Liver (tissue), 9 donors: ENCODE results near the gene GNAT1. TPM values are rescaled to one million over a fixed set of nuclear protein-coding genes. Genes with fewer than 3 reads are reported as not detected.

ENCODE experiments used
- DNase-seq: peaks from one replicate; pipeline ENCODE4 v3.0.0-alpha.2; 2017; ENCODE audit warnings: low spot score
- H3K27ac ChIP-seq, 2 donors: one replicate each; pipeline ENCODE4 v1.7.0; 2013; ENCODE audit warnings: inconsistent platforms in 2 of 2, low read length in 2 of 2, control low read depth in 1 of 2, low read depth in 1 of 2, mild to moderate bottlenecking in 1 of 2
- H3K27me3 ChIP-seq, 4 donors: one replicate each; pipeline versions ENCODE4 v1.6.1 to v1.7.0; 2013; ENCODE audit warnings: low read length in 3 of 4, inconsistent platforms in 1 of 4, mild to moderate bottlenecking in 1 of 4, moderate library complexity in 1 of 4; ENCODE audit not compliant: control insufficient read depth in 4 of 4, insufficient read depth in 4 of 4
- H3K36me3 ChIP-seq, 4 donors: one replicate each; pipeline versions ENCODE4 v1.6.1 to v1.7.0; 2013; ENCODE audit warnings: low read length in 3 of 4, mild to moderate bottlenecking in 3 of 4, low read depth in 1 of 4, moderate library complexity in 1 of 4; ENCODE audit not compliant: control insufficient read depth in 4 of 4, insufficient read depth in 3 of 4
- H3K4me1 ChIP-seq, 4 donors: one replicate each; pipeline versions ENCODE4 v1.6.1 to v1.7.0; 2013; ENCODE audit warnings: low read length in 3 of 4, mild to moderate bottlenecking in 3 of 4, moderate library complexity in 1 of 4; ENCODE audit not compliant: control insufficient read depth in 4 of 4, insufficient read depth in 4 of 4
- H3K4me3 ChIP-seq, 3 donors: one replicate each; pipeline versions ENCODE4 v1.6.1 to v1.7.0; 2013; ENCODE audit warnings: low read length in 3 of 3, control low read depth in 1 of 3, low read depth in 1 of 3, mild to moderate bottlenecking in 1 of 3
- H3K9ac ChIP-seq, 2 donors: one replicate each; pipeline ENCODE4 v1.7.0; 2013; ENCODE audit warnings: low read length in 2 of 2, mild to moderate bottlenecking in 2 of 2, moderate library complexity in 2 of 2, control low read depth in 1 of 2, low read depth in 1 of 2
- H3K9me3 ChIP-seq, 4 donors: one replicate each; pipeline versions ENCODE4 v1.6.1 to v1.7.0; 2013; ENCODE audit warnings: low read length in 3 of 4; ENCODE audit not compliant: control insufficient read depth in 4 of 4
- ATF3 ChIP-seq: IDR thresholded peaks from 2 replicates; pipeline ENCODE4 v1.6.1; 2016; ENCODE audit warnings: antibody characterized with exemption
- CTCF ChIP-seq: fragments of 150-350 bp; IDR thresholded peaks from 2 replicates; pipeline ENCODE4 v1.5.1; 2017; ENCODE audit warnings: improper control_type of control experiment, low read depth, low read length; ENCODE audit not compliant: missing input control
- EGR1 ChIP-seq, 2 donors: IDR thresholded peaks; 2 replicates each; pipeline ENCODE4 v1.6.1; 2016 to 2018; ENCODE audit warnings: antibody characterized with exemption in 2 of 2, low read depth in 2 of 2
- FOXA1 ChIP-seq: IDR thresholded peaks from 2 replicates; pipeline ENCODE4 v1.6.1; 2016; ENCODE audit warnings: antibody characterized with exemption
- FOXA2 ChIP-seq: IDR thresholded peaks from 2 replicates; pipeline ENCODE4 v1.6.1; 2016; ENCODE audit warnings: antibody characterized with exemption
- GABPA ChIP-seq, 2 donors: IDR thresholded peaks in 1 of 2; conservative IDR thresholded peaks in 1 of 2; 2 replicates each; pipeline ENCODE4 v1.6.1; 2016; ENCODE audit warnings: antibody characterized with exemption in 2 of 2, mild to moderate bottlenecking in 1 of 2, moderate library complexity in 1 of 2
- HNF4A ChIP-seq, 2 donors: conservative IDR thresholded peaks; 2 replicates each; pipeline ENCODE4 v1.6.1; 2016; ENCODE audit warnings: antibody characterized with exemption in 2 of 2, mild to moderate bottlenecking in 2 of 2
- HNF4G ChIP-seq: IDR thresholded peaks from 2 replicates; pipeline ENCODE4 v1.6.1; 2016; ENCODE audit warnings: antibody characterized with exemption
- JUND ChIP-seq, 2 donors: IDR thresholded peaks; 2 replicates each; pipeline ENCODE4 v1.6.1; 2016; ENCODE audit warnings: antibody characterized with exemption in 2 of 2
- NR2F2 ChIP-seq: IDR thresholded peaks from 2 replicates; pipeline ENCODE4 v1.6.1; 2016; ENCODE audit warnings: antibody characterized with exemption
- RAD21 ChIP-seq, 2 donors: IDR thresholded peaks; 2 replicates each; pipeline ENCODE4 v1.6.1; 2016; ENCODE audit warnings: antibody characterized with exemption in 2 of 2, mild to moderate bottlenecking in 2 of 2
- REST ChIP-seq: IDR thresholded peaks from 2 replicates; pipeline ENCODE4 v1.6.1; 2016; ENCODE audit warnings: antibody characterized with exemption, mild to moderate bottlenecking
- RXRA ChIP-seq, 2 donors: IDR thresholded peaks; 2 replicates each; pipeline ENCODE4 v1.6.1; 2017 to 2018; ENCODE audit warnings: antibody characterized with exemption in 2 of 2, mild to moderate bottlenecking in 1 of 2
- SP1 ChIP-seq: IDR thresholded peaks from 2 replicates; pipeline ENCODE4 v1.6.1; 2018; ENCODE audit warnings: antibody characterized with exemption, mild to moderate bottlenecking
- TAF1 ChIP-seq: conservative IDR thresholded peaks from 2 replicates; pipeline ENCODE4 v1.6.1; 2016; ENCODE audit warnings: antibody characterized with exemption, mild to moderate bottlenecking
- YY1 ChIP-seq: IDR thresholded peaks from 2 replicates; pipeline ENCODE4 v1.6.1; 2016; ENCODE audit warnings: antibody characterized with exemption, mild to moderate bottlenecking
- WGBS: extraction: QIAGEN DNeasy Blood & Tissue Kit; methylation state at CpG from one replicate; pipeline ENCODE4 v1.1.7; 2013; 5-methylcytosine and 5-hydroxymethylcytosine counted together
- polyA plus RNA-seq, 2 donors: library from polyadenylated mRNA; stranded (reverse) in 1 of 2; unstranded in 1 of 2; fragments of 200-250 nt in 1 of 2; fragments of >200 nt in 1 of 2; fragmentation: Nextera tagmentation in 1 of 2; extraction: Ambion mirVana in 1 of 2; gene quantifications; one replicate each; pipeline versions ENCODE4 v1.2.1 to v1.2.3, GENCODE V29; 2013 to 2015
- total RNA-seq, 2 donors: library from RNA; depleted of rRNA; stranded (reverse); fragments of >200 nt; gene quantifications; one replicate each; pipeline ENCODE4 v1.2.3, GENCODE V29; 2014
- TF ChIP-seq, protein P1 (sequence below): IDR thresholded peaks from 2 replicates; pipeline ENCODE4 v1.6.1; 2016; ENCODE audit warnings: antibody characterized with exemption
- TF ChIP-seq, protein P2 (sequence below): IDR thresholded peaks from 2 replicates; pipeline ENCODE4 v1.6.1; 2016; ENCODE audit warnings: antibody characterized with exemption
- donor health status: healthy.
- donor health status: healthy.
- donor health status: healthy.
- donor health status: healthy.
- donor health status: healthy.

Gene GNAT1
- total and polyA plus RNA-seq, 4 donors = 0.08 TPM; not detected in 3

GRCh38 chr3:50154840-50155490 lies 36.4 kb upstream of the GNAT1 start, which contains the start of gene SEMA3F:
Gene SEMA3F (plus strand): TSS chr3:50155324. CDS start chr3:50159623, 4,299 bp downstream.
- peak within 1 kb of the TSS; percentile 24 to 59 (median 35) for H3K4me3 ChIP-seq
- peak within 1 kb of the TSS in 1 of 2 donors; percentile 7 for H3K9ac ChIP-seq
- no peaks in the 10 kb centered on the region for H3K36me3 ChIP-seq
- peak within 1 kb of the TSS in 1 of 2 donors; percentile 16 for H3K27ac ChIP-seq
- no peak for TF ChIP-seq YY1
- TF ChIP-seq ATF3 = no peak
- TF ChIP-seq CTCF = peak; percentile 7
- TF ChIP-seq HNF4A (conservative IDR thresholded peaks at IDR 0.05) = no peak
- peak; percentile 72 for DNase-seq
- H3K4me1 ChIP-seq = peaks cover 3 to 22% (median 11%) of the 10 kb centered on the region in 4 donors
- under 1% methylated on average over 98 of the region's 98 CpGs for WGBS
- H3K9me3 ChIP-seq = no peaks in the 10 kb centered on the region
- no peaks in the 10 kb centered on the region for H3K27me3 ChIP-seq

GRCh38 chr3:50155491-50155878 lies 35.9 kb upstream of the GNAT1 start:
- H3K4me1 ChIP-seq = peaks cover 3 to 22% (median 11%) of the 10 kb centered on the region in 4 donors
- no peak for DNase-seq
- no peak overlapping the region for H3K27ac ChIP-seq
- peak overlapping the region in 1 of 3 donors; percentile 59 for H3K4me3 ChIP-seq
- H3K36me3 ChIP-seq = no peaks in the 10 kb centered on the region
- H3K27me3 ChIP-seq = no peaks in the 10 kb centered on the region
- H3K9me3 ChIP-seq = no peaks in the 10 kb centered on the region
- peak overlapping the region in 1 of 2 donors; percentile 7 for H3K9ac ChIP-seq
- WGBS = 7% methylated on average over 37 of the region's 37 CpGs
- no peak for TF ChIP-seq TAF1
- TF ChIP-seq HNF4G = no peak
- TF ChIP-seq, protein P1, sequence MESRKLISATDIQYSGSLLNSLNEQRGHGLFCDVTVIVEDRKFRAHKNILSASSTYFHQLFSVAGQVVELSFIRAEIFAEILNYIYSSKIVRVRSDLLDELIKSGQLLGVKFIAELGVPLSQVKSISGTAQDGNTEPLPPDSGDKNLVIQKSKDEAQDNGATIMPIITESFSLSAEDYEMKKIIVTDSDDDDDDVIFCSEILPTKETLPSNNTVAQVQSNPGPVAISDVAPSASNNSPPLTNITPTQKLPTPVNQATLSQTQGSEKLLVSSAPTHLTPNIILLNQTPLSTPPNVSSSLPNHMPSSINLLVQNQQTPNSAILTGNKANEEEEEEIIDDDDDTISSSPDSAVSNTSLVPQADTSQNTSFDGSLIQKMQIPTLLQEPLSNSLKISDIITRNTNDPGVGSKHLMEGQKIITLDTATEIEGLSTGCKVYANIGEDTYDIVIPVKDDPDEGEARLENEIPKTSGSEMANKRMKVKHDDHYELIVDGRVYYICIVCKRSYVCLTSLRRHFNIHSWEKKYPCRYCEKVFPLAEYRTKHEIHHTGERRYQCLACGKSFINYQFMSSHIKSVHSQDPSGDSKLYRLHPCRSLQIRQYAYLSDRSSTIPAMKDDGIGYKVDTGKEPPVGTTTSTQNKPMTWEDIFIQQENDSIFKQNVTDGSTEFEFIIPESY = no peak
- no peak for TF ChIP-seq CTCF
- TF ChIP-seq, protein P2, sequence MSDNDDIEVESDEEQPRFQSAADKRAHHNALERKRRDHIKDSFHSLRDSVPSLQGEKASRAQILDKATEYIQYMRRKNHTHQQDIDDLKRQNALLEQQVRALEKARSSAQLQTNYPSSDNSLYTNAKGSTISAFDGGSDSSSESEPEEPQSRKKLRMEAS = no peak
- no peak for TF ChIP-seq JUND (IDR thresholded peaks at IDR 0.05)
- TF ChIP-seq FOXA1 = no peak
- TF ChIP-seq FOXA2 = no peak
- TF ChIP-seq YY1 = no peak
- no peak for TF ChIP-seq HNF4A (conservative IDR thresholded peaks at IDR 0.05)
- no peak for TF ChIP-seq REST
- no peak for TF ChIP-seq NR2F2
- TF ChIP-seq ATF3 = no peak
- TF ChIP-seq SP1 = no peak
- TF ChIP-seq EGR1 (IDR thresholded peaks at IDR 0.05; ENCODE audit: low read depth in 2 of 2) = no peak
- no peak for TF ChIP-seq RXRA (IDR thresholded peaks at IDR 0.05)
- no peak for TF ChIP-seq RAD21 (IDR thresholded peaks at IDR 0.05)
- TF ChIP-seq GABPA (IDR thresholded peaks at IDR 0.05 in 1 of 2, conservative IDR thresholded peaks at IDR 0.05 in 1 of 2) = no peak
